Right lobe of liver (tissue), 6 donors: ENCODE measurements around the gene LPIN1. TPM values are rescaled to one million over a fixed set of nuclear protein-coding genes. Genes with fewer than 3 reads are reported as not detected.

ENCODE experiments used
- ATAC-seq, 4 donors: fragments of 200-7000 bp; cut with Tn5 transposase; one replicate each; pipeline ENCODE4 v1.9.1; 2020; ENCODE audit warnings: mild to moderate bottlenecking in 4 of 4, moderate library complexity in 4 of 4
- DNase-seq, 3 donors: peaks; one replicate each; pipeline ENCODE4 v3.0.0-alpha.2; 2020
- H3K27ac ChIP-seq, 3 donors: fragments of 200-600 bp; one replicate each; pipeline ENCODE4 v1.8.0; 2022
- H3K27me3 ChIP-seq, 2 donors: fragments of 200-600 bp; one replicate each; pipeline ENCODE4 v1.8.0; 2022
- H3K36me3 ChIP-seq, 4 donors: fragments of 200-600 bp; sonication (generic) in 1 of 4; one replicate each; pipeline versions ENCODE4 v1.5.1 to v1.8.0; 2017 to 2022; ENCODE audit warnings: control low read depth in 1 of 4
- H3K4me1 ChIP-seq, 4 donors: fragments of 200-600 bp; sonication (generic) in 1 of 4; one replicate each; pipeline versions ENCODE4 v1.5.1 to v1.8.0; 2017 to 2022; ENCODE audit warnings: control low read depth in 1 of 4
- H3K4me3 ChIP-seq, 3 donors: fragments of 200-600 bp; one replicate each; pipeline ENCODE4 v1.8.0; 2022
- H3K9me3 ChIP-seq, 4 donors: fragments of 200-600 bp; sonication (generic) in 1 of 4; one replicate each; pipeline versions ENCODE4 v1.5.1 to v1.8.0; 2017 to 2022; ENCODE audit warnings: control low read depth in 1 of 4
- POLR2A ChIP-seq: fragments of 450-650 bp; IDR thresholded peaks from one replicate; pipeline ENCODE4 v1.6.1; 2017; ENCODE audit warnings: antibody characterized with exemption, mild to moderate bottlenecking
- WGBS: methylation state at CpG from one replicate; pipeline ENCODE4 v1.1.6; 2018; ENCODE audit warnings: low coverage, low lambda C conversion rate; ENCODE audit not compliant: insufficient coverage; ENCODE audit errors: missing lambda C conversion rate; 5-methylcytosine and 5-hydroxymethylcytosine counted together
- intact Hi-C, 2 donors: fragments of 100-400 bp; cut with DNase I; formaldehyde crosslinking; loops; one replicate each; pipeline versions ENCODE4 v1.11.2 to v1.14.1; 2022
- total RNA-seq, 6 experiments: library from RNA; depleted of rRNA in 2 of 6; stranded (reverse); fragments of >200 nt in 2 of 6; fragmentation: NEBNext Ultra II Directional in 3 of 6; extraction: Animal tissue kit (Norgen Biotek cat#: 25700) in 3 of 6; gene quantifications; one replicate each; pipeline versions ENCODE4 v1.1.0 to v1.2.4, GENCODE V29; 2016 to 2023
- TF ChIP-seq, protein P1 (sequence below), 4 donors: fragments of 200-600 bp in 3 of 4; fragments of 450-650 bp in 1 of 4; IDR thresholded peaks; one replicate each; pipeline versions ENCODE4 v1.5.1 to v1.8.0; 2016 to 2022; ENCODE audit warnings: antibody characterized with exemption in 4 of 4, mild to moderate bottlenecking in 2 of 4
- donor health status: DM: no; HTN: yes; CAD: no.
- donor health status: DM: no; HTN: no; CAD: no.
- donor health status: DM: no; HTN: no; CAD: no.
- donor health status: DM: no; HTN: yes; CAD: no.
- donor health status: DM: no; HTN: yes; CAD: no.

The LPIN1 gene
- total RNA-seq, 6 experiments from 2014 or later = 17.3 to 58.7 (median 29.1) TPM

- ATAC-seq = no peak
- 94% methylated on average over 2 of the region's 2 CpGs for WGBS
- no peak for DNase-seq
- no peaks in the 10 kb centered on the region for H3K9me3 ChIP-seq
- no peaks in the 10 kb centered on the region for H3K27me3 ChIP-seq
- TF ChIP-seq POLR2A = no peak
- TF ChIP-seq, protein P1, sequence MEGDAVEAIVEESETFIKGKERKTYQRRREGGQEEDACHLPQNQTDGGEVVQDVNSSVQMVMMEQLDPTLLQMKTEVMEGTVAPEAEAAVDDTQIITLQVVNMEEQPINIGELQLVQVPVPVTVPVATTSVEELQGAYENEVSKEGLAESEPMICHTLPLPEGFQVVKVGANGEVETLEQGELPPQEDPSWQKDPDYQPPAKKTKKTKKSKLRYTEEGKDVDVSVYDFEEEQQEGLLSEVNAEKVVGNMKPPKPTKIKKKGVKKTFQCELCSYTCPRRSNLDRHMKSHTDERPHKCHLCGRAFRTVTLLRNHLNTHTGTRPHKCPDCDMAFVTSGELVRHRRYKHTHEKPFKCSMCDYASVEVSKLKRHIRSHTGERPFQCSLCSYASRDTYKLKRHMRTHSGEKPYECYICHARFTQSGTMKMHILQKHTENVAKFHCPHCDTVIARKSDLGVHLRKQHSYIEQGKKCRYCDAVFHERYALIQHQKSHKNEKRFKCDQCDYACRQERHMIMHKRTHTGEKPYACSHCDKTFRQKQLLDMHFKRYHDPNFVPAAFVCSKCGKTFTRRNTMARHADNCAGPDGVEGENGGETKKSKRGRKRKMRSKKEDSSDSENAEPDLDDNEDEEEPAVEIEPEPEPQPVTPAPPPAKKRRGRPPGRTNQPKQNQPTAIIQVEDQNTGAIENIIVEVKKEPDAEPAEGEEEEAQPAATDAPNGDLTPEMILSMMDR (IDR thresholded peaks at IDR 0.05) = no peak
- no peak overlapping the region for H3K4me3 ChIP-seq
- no peaks in the 10 kb centered on the region for H3K36me3 ChIP-seq
- peaks cover 0 to 24% (median 0%) of the 10 kb centered on the region in 4 donors for H3K4me1 ChIP-seq
- intact Hi-C loops = no loop called here
- H3K27ac ChIP-seq = no peak overlapping the region
Measured at GRCh38 chr2:11702946-11703345, 43.5 kb upstream of the LPIN1 start.

DNA sequence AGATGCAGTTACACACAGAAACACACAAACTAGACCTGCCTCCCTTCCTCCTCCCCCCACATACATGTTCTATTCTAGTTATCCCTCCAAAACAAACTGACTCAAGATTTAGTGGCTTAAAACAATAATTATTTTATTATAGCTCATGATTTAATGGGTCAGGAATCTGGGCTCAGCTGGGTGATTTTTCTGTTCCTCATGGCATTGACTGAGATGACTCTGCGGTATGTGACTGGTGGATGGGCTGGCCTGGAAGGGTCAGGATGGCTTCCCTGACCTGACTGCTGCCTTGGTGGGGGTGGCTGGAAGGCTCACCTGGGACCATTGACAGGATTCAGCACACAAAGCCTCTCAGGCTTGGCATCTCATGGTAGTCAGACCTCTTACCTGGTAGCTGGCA is 42.7 kb upstream of the LPIN1 start:
- intact Hi-C loops = no loop called here
- Histone ChIP-seq H3K4me3 (no peak overlapping the region), H3K36me3 (no peaks in the 10 kb centered on the region), H3K9me3 (no peaks in the 10 kb centered on the region), H3K27me3 (no peaks in the 10 kb centered on the region), H3K27ac (no peak overlapping the region), H3K4me1 (peaks cover 0 to 16% (median 0%) of the 10 kb centered on the region in 4 donors)
- ATAC-seq (peak in 1 of 4 donors; percentile 11), DNase-seq (no peak)
- TF ChIP-seq, protein P1 (IDR thresholded peaks at IDR 0.05) = no peak
- no peak for TF ChIP-seq POLR2A
- WGBS = 80% methylated on average over 1 of the region's 1 CpG

DNA sequence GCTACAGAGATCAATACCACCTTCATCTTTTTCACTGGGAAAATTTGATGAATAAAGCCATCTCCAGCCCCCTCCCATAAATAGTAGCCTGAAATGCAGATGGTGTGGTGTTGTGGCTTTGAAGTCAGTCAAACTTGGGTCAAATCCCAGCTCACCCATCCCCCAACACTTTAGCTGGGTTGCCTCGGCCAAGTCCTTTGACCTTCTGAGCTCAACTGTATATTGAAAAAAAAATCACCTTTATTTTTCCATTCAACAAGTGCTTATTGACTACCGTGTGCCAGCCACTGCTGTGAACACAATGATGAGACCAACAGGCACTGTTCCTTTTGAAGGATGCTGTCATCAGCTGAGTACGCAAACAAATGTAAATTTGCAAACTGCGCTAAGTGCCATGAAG is 41.4 kb upstream of the LPIN1 start:
- intact Hi-C loops = no loop called here
- ATAC-seq = peak; percentile 38 to 70 (median 46)
- H3K4me1 ChIP-seq = peaks cover 0 to 12% (median 0%) of the 10 kb centered on the region in 4 donors
- no peaks in the 10 kb centered on the region for H3K27me3 ChIP-seq
- no peaks in the 10 kb centered on the region for H3K36me3 ChIP-seq
- 74% methylated on average over 4 of the region's 4 CpGs for WGBS
- H3K9me3 ChIP-seq = no peaks in the 10 kb centered on the region
- no peak overlapping the region for H3K4me3 ChIP-seq
- TF ChIP-seq, protein P1 (IDR thresholded peaks at IDR 0.05) = no peak
- TF ChIP-seq POLR2A = no peak
- no peak for DNase-seq
- H3K27ac ChIP-seq = peak overlapping the region in 1 of 3 donors; percentile 37

- Histone ChIP-seq H3K36me3 (no peaks in the 10 kb centered on the region), H3K4me3 (no peak overlapping the region), H3K9me3 (no peaks in the 10 kb centered on the region), H3K27ac (peak overlapping the region in 1 of 3 donors; percentile 37), H3K4me1 (peaks cover 0 to 15% (median 3%) of the 10 kb centered on the region in 4 donors), H3K27me3 (no peaks in the 10 kb centered on the region)
- intact Hi-C loops = no loop called here
- WGBS = 92% methylated on average over 2 of the region's 3 CpGs
- ATAC-seq = no peak
- no peak for DNase-seq
- TF ChIP-seq, protein P1 (IDR thresholded peaks at IDR 0.05) = no peak
- TF ChIP-seq POLR2A = no peak
Measured at GRCh38 chr2:11705711-11706110, 40.7 kb upstream of the LPIN1 start.

- H3K9me3 ChIP-seq = no peaks in the 10 kb centered on the region
- TF ChIP-seq, protein P1 (IDR thresholded peaks at IDR 0.05) = no peak
- TF ChIP-seq POLR2A = no peak
- ATAC-seq (no peak), DNase-seq (no peak)
- 59% methylated on average over 3 of the region's 3 CpGs for WGBS
- H3K36me3 ChIP-seq = no peaks in the 10 kb centered on the region
- intact Hi-C loops = no loop called here
- H3K4me1 ChIP-seq = peaks cover 0 to 21% (median 8%) of the 10 kb centered on the region in 4 donors
- H3K4me3 ChIP-seq = no peak overlapping the region
- H3K27me3 ChIP-seq = no peaks in the 10 kb centered on the region
- H3K27ac ChIP-seq = no peak overlapping the region
Measured at GRCh38 chr2:11708106-11708505, 38.3 kb upstream of the LPIN1 start.
